NCI-H2081 (cell line): ENCODE results near the gene COL11A2.

Experiments
- DNase-seq, 2 experiments: peaks; one replicate each; lab custom pipeline; 2025; lab: John Stamatoyannopoulos, UW

Gene COL11A2

GRCh38 chr6:33171880-33172687 lies 20.2 kb downstream of the COL11A2 start:
- DNase-seq = no peak

DNA sequence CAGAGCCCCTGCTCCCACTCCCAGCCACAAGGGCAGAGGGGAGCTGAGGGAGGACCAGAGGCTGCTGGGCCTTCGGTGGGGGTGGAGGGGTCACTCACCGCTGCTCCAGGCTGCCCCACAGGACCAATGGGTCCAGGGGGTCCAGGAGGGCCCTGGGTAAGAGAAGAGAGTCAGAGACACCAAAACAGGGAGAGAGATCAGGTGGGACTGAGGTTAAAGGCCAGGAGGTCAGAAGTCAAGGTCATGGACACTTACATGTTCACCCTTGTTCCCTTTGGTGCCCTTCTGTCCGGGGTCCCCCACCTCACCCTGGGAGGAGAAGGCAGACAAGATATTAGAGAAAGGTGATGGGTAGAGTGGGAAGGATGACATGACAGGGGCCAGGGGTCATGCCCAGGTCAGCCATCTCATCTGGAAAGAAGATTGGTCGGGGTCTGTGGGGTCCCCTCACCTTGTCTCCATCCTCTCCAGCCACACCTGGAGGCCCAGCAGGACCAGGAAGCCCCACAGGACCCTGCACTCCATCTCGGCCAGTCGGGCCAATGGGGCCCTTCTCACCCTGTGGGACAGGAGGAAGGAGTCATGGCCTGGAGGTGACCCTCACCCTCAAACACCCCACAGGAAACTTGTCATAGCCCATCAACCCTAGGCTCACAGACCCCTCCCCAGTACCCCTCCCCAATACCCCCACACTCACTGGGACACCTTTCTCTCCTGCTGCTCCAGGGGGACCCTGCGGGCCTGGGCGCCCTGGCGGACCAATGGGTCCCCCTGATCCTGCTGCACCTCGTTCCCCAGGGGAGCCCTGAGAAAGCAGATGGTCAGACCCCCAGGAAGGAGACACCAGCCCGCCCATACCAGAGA lies 21.0 kb downstream of the COL11A2 start:
- DNase-seq = no peak

GRCh38 chr6:33170176-33171015 lies 21.9 kb downstream of the COL11A2 start:
- DNase-seq = no peak

DNA sequence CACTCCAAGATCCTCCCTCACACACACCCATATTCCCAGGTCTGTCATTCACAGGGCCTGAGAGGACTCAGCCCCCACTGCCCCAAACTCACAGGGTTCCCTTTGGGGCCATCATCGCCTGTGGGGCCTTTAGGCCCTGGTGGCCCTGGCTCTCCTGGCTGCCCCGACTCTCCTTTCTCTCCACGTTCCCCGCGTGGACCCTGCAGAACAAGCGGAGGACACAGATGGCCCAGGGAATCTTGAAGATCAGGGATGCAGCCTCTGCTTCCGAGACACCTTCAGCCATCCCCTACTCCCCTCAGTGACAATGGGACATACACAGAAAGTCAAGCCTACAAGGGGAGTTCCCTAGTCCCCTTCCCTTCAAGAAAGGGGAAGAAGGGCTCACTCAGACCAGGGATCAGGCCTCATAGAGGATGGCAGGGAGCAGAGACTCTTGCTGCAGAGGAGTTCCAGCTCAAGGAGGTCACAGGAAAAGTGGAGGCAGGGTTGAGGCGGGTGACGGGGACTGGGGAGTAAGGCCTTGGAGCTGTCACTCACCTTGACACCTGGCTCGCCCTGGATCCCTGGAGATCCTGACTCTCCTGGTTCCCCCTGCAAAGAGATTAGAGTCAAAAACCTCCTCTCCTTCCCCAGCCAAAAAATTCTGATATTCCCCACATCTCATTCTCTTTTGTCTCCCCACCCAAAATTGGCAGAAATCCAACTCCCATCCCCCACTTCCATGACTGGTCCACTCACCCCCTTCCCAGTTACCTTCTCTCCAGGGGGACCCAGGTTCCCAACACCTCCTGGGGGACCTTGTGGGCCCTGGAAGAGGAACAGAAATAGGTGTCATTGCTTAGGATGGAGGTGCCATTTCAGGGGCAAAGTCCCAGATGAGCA lies 22.7 kb downstream of the COL11A2 start:
- DNase-seq = no peak

DNA sequence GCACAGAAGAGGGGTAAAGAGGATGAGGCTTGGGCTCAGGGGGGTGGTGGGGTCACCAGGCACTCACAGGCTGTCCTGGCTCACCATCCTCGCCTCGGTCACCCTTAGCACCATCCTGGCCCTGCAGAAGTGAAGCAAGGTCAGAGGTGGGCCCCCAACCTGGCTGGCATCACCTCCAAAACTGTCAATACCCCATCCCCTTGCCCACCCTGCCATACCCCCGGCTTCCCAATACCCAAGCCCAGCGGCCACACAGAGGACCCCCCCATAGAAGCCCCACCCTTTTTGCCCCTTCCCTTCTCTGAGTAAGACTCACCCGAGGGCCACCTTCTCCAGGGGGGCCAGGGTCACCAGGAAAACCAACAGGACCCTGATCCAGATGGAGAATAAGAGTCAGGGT lies 23.6 kb downstream of the COL11A2 start:
- DNase-seq = no peak

DNA sequence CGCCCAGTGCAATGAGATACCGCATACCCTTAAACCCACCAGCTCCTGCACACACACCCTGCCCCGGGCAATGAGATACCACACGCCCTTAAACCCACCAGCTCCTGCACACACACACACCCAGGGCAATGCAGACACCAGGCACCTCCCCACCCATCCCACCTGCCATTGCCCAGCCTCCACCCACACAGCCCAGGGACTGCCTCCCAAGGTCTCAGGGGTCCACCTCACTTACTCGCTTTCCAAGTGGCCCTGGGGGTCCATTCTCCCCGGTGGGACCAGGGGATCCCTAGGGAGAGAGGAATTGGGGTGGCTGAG lies 24.0 kb downstream of the COL11A2 start:
- no peak for DNase-seq

DNA sequence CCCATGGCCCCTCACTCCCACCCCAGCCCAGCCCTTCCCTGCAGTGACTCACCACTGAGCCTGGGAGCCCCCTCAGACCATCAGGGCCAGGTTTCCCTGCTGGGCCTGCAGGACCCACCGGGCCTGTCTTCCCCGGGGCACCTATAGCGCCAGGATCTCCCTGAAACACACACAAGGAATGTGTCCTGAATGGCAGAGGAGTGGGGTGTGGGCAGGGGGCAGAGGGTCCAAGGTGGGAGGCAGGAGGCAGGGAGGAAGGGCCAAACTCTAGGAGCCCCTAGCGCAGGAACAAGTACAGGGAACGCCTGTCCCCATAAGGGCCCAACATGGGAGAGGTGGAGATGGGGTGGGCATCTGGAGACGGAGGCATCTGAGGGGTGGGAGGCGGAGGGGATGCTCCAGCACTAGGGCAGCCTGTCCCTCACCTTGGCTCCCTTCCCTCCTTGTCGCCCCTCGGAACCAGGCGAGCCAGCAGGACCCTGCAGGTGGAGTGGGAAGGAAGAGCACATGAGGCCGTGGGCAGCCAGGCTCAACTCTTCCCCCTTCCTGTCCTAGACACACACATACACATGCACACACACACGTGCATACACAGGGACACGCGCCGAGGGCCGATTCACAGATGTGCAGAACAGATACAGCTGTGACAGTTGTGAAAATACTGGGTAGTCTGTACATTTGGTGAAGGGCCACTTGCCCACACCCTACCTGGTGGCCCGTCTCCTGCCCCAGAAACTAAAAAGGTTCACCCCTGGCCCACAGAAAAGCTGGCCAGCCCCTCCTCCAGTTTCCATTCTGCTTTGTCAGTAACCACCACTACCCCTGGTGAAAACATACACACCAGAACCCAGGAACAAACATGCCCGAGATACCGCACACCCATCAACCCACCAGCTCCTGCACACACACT lies 24.6 kb downstream of the COL11A2 start:
- DNase-seq = no peak

DNA sequence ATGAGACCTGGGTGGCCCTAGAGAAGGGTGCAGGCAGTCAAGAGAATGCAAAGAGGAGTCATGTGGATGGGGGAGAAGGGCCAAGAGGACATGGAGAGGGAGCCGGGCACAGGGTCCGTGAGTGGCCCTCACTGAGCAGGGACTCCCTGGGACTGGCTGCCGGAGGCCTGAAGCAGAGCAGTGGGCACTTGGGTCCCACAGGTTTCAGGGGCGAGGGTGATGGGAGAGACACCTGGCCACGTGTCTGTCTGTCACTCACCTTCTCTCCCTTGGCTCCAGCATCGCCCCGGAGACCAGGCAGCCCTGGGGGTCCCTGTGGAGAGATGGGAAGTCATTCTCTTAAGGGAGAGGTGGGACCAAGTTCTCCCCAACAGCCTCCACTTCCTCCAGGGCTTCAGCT lies 25.5 kb downstream of the COL11A2 start:
- DNase-seq = no peak

DNA sequence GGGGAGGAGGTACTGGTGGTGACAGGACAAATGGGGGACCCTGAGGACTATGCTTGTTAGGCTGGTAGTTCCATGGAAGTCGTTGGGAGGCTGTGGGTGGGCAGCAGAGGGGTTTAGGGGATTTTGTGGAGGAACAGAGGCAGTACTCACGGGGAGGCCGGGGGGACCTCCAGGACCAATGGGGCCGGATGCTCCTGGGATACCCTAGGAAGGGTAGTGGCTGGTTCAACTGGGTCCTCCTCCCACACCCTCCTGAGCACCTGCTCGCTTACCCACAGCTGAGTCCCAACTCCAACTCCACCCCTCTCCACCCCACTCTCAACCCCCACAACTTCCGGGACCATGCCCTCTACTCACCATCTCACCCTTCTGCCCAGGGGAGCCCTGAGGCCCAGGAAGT lies 25.9 kb downstream of the COL11A2 start:
- DNase-seq = no peak

DNA sequence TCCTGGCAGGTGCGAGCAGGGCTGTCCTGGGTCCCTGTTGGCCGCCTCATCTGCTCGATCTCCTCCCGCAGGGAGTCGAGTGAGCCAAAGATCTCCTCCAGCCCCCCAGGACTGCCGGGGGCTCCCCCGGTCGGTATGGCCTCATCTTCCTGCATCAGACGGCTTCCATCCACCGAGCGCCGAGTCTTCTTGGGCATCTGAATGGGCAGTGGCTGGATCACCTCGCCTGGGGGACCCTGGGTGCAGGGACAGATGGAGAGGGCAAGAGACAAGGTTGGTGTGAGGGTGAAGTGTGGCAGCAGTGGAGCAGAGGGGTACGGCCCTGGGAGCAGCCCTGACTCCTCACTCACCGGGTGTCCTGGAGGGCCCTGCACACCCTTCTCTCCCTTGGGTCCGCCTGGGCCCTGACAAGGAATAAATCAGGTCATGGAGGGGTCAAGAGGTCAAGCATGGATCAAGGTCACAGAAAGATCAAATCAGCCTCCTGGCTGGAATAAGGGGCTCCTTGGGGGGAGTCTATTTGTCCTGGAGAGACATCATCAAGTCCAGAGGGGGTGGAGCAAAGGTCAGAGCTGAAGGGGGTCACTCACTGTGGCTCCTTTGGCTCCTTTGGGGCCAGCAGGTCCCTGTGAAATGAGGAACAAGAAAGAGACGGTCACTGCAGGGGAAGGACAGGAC lies 26.5 kb downstream of the COL11A2 start:
- no peak for DNase-seq

- DNase-seq = no peak
These were observed 27.4 kb downstream of the COL11A2 start for GRCh38 chr6:33164665-33165373.

GRCh38 chr6:33164176-33164575 lies 28.1 kb downstream of the COL11A2 start:
- no peak for DNase-seq

GRCh38 chr6:33163540-33163939 lies 28.7 kb downstream of the COL11A2 start:
- DNase-seq = no peak

DNA sequence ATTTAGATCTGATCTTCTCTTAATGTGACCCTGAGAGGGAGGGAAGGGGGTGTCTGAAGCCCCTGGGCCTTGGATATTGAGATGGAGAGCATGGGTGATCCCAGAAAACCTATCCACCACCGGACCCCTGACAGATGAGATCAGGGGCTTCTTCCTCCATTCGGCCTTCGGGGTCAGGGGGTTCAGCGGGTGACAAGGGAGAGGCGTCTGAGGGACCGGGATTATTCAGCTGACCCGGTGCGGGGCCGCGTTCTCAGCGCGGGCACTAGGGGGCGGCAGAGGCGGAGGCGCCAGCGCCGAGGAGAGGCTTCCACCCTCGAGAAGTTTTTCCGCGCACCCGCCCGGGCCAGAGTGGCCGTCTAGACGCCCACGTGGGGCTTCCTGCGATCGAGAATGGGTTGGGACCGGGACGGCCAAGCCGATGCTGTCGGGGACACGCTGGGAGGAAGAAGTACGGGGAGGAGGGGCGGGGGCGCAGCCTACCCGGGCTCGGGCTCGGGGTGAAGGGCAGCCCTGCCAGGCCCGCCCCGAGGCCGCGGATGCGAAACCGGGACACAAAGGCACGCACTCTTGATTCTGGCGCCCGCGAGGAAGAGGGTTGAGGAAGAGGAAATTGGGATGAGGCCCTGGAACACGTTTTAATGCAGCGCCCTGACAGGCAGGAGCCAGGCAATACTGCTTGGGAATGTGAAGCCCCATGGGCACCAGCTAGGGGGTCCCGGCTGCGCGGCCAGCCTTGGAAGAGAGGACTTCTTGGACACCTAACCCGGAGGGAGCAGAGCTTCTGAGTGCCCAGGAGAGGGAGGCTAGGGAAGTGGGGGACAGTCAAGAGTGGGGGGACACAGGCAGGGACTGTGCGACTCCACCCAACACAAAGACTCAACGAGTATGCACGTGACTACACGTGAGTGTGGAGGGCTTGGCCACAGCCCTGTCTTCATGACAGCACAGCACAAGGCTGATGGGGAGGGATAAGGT lies 30.6 kb downstream of the COL11A2 start:
- DNase-seq = peak; percentile 49 to 52

DNA sequence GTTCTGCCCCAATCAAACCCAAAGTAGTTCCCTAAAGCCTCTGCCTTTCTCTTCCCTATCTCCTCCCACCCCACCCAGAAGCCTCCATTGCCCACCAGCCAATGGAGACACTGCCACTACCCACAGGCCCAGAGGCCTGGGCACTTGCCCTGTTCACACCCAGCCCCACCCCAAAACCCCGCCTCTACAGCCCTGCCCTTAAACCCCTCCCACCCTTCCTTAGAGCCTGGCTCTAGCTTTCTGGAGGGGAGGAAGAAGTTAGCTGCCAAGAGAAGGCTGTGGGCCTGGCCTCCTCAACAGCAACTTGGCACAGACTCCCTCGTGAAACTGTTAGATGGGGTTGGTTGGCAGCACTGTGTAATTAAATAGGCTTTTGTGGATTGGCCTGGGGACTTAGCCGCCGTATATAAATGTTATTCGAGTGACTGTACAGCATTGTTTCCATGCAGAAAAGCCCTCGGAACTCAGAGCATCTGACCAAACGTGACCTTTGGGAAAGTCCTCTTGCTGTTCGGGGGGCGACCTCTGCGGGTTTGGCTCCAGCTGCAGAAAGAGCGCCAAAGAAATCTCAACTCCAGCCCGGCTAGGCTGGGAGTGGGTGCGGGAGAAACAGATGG lies 31.4 kb downstream of the COL11A2 start:
- no peak for DNase-seq

DNA sequence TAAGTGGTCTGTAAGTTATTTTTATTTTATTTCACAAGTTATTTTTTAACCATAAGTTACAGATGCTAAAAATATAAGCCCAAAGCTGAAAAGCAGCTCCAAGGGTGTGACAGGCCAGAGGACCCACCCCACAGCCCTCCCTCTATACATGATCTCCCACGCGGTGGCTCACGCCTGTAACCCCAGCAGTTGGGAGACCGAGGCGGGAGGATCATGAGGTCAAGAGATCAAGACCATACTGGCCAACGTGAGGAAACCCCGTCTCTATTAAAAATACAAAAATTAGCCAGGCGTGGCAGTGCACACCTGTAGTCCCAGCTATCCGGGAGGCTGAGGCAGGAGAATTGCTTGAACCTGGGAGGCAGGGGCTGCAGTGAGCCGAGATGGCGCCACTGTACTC lies 32.2 kb downstream of the COL11A2 start:
- no peak for DNase-seq

DNA sequence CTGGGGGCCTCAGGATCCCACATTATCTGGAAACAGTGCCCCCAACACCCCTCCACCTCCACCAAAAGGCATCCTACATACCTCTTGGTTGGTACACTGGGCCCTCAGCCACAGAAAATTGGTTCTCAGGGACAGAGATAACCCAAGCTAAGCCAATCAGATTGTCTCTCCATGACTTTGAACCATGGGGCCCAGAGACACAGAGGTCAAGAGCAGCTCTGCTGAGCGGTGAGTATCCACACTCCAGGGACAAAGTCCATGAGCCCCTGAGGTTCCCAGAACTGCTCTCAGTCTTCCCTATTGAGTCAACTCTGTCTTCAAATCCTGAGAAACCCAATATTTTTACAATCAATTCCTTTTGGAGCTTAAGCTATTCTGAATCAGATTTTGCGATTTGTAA lies 35.3 kb downstream of the COL11A2 start:
- DNase-seq = no peak

GRCh38 chr6:33156561-33156960 lies 35.7 kb downstream of the COL11A2 start:
- DNase-seq = no peak
